CD4-positive, alpha-beta T cell treated with Interleukin-4 for 1 hour (primary cell): ENCODE measurements around the gene CISD3.

Experiments
- DNase-seq, 2 donors: peaks; one replicate each; pipeline ENCODE4 v3.0.0-alpha.2; 2020 to 2022

The CISD3 gene

GRCh38 chr17:38729368-38729885 is 714 bp upstream of the CISD3 start:
- DNase-seq: no peak

GRCh38 chr17:38730526-38731379 is 612 bp downstream of the CISD3 start:
- no peak for DNase-seq

GRCh38 chr17:38731526-38732294 is 1.6 kb downstream of the CISD3 start:
- no peak for DNase-seq

- no peak for DNase-seq
Measured at GRCh38 chr17:38732376-38733281, 2.5 kb downstream of the CISD3 start.

GRCh38 chr17:38733282-38733981 is 3.3 kb downstream of the CISD3 start:
- DNase-seq: no peak

- DNase-seq: no peak
Measured at GRCh38 chr17:38733982-38734973, 4.1 kb downstream of the CISD3 start.

GRCh38 chr17:38735161-38735997 is 5.2 kb downstream of the CISD3 start:
- DNase-seq: peak; percentile 66 to 70

- DNase-seq: no peak
Measured at GRCh38 chr17:38738007-38738662, 8.0 kb downstream of the CISD3 start.

- no peak for DNase-seq
Measured at GRCh38 chr17:38738686-38739085, 8.5 kb downstream of the CISD3 start.

- no peak for DNase-seq
Measured at GRCh38 chr17:38739305-38739704, 9.2 kb downstream of the CISD3 start.

- DNase-seq: no peak
Measured at GRCh38 chr17:38740044-38740443, 9.9 kb downstream of the CISD3 start.

GRCh38 chr17:38740806-38741205 is 10.7 kb downstream of the CISD3 start:
- DNase-seq: no peak

GRCh38 chr17:38741461-38741860 is 11.3 kb downstream of the CISD3 start:
- no peak for DNase-seq

GRCh38 chr17:38741921-38742410 is 11.8 kb downstream of the CISD3 start:
- no peak for DNase-seq

- DNase-seq: no peak
Measured at GRCh38 chr17:38742411-38743308, 12.5 kb downstream of the CISD3 start.

GRCh38 chr17:38743556-38744171 is 13.5 kb downstream of the CISD3 start:
- DNase-seq: no peak

- no peak for DNase-seq
Measured at GRCh38 chr17:38745545-38745944, 15.4 kb downstream of the CISD3 start.
